ENCODE data around the gene GADL1. TPM values are rescaled to one million over a fixed set of nuclear protein-coding genes. Genes with fewer than 3 reads are reported as not detected.

GADL1 gene
- total and polyA plus RNA-seq, 7 donors, result 0.89 to 5.6 (median 1.5) TPM

GRCh38 chr3:30786365-30786764 is 108.1 kb downstream of the GADL1 start:
- intact Hi-C loops (cut with DNase I), result no loop called here
- no peaks in the 10 kb centered on the region for H3K27me3 ChIP-seq (ENCODE audit: insufficient read depth in 3 of 3, low read length in 2 of 3)
- H3K9me3 ChIP-seq, result no peaks in the 10 kb centered on the region
- H3K4me1 ChIP-seq, result no peaks in the 10 kb centered on the region
- no peak overlapping the region for H3K27ac ChIP-seq
- TF ChIP-seq CTCF (IDR thresholded peaks at IDR 0.05), result no peak
- H3K4me3 ChIP-seq, result no peak overlapping the region
- H3K36me3 ChIP-seq (ENCODE audit: insufficient read depth in 1 of 2, low read depth in 1 of 2), result no peaks in the 10 kb centered on the region
- no peak for DNase-seq
- ATAC-seq, result no peak

- peak; percentile 56 for TF ChIP-seq CTCF (IDR thresholded peaks at IDR 0.05)
These were observed 114.7 kb downstream of the GADL1 start for GRCh38 chr3:30779686-30780287.

GRCh38 chr3:30778933-30779332 is 115.5 kb downstream of the GADL1 start:
- Histone ChIP-seq H3K27me3 (ENCODE audit: insufficient read depth in 3 of 3, low read length in 2 of 3) (no peaks in the 10 kb centered on the region), H3K36me3 (ENCODE audit: insufficient read depth in 1 of 2, low read depth in 1 of 2) (no peaks in the 10 kb centered on the region), H3K4me3 (no peak overlapping the region), H3K9me3 (no peaks in the 10 kb centered on the region), H3K4me1 (no peaks in the 10 kb centered on the region), H3K27ac (no peak overlapping the region)
- TF ChIP-seq CTCF (IDR thresholded peaks at IDR 0.05), result no peak
- ATAC-seq (no peak), DNase-seq (no peak)
- intact Hi-C loops (cut with DNase I), result loop anchor here (2.0 to 10.0 kb wide), 3 partner anchors 286 to 354 kb away; no protein-coding TSS in a partner anchor
- 95 to 99% (median 98%) methylated on average over 3 of the region's 3 CpGs for WGBS, 3 donors

More at GRCh38 chr3:30779686-30780287, 114.7 kb downstream of the GADL1 start:
- Histone ChIP-seq H3K36me3 (ENCODE audit: insufficient read depth in 1 of 2, low read depth in 1 of 2) (no peaks in the 10 kb centered on the region), H3K27me3 (ENCODE audit: insufficient read depth in 3 of 3, low read length in 2 of 3) (no peaks in the 10 kb centered on the region), H3K27ac (no peak overlapping the region), H3K9me3 (no peaks in the 10 kb centered on the region), H3K4me1 (no peaks in the 10 kb centered on the region), H3K4me3 (no peak overlapping the region)
- intact Hi-C loops (cut with DNase I), result loop anchor here (2.0 to 10.0 kb wide), 3 partner anchors 285 to 353 kb away; no protein-coding TSS in a partner anchor
- no peak for DNase-seq
- peak in 3 of 4 donors; percentile 65 to 83 (median 79) for ATAC-seq
- WGBS, 3 donors, result 77 to 92% (median 86%) methylated on average over 1 of the region's 1 CpG

- no peaks in the 10 kb centered on the region for H3K4me1 ChIP-seq
- no peaks in the 10 kb centered on the region for H3K9me3 ChIP-seq
- ATAC-seq (no peak), DNase-seq (no peak)
- no peak for TF ChIP-seq CTCF (IDR thresholded peaks at IDR 0.05)
- 66 to 76% (median 75%) methylated on average over 5 of the region's 5 CpGs for WGBS, 3 donors
- H3K36me3 ChIP-seq (ENCODE audit: insufficient read depth in 1 of 2, low read depth in 1 of 2), result no peaks in the 10 kb centered on the region
- no peaks in the 10 kb centered on the region for H3K27me3 ChIP-seq (ENCODE audit: insufficient read depth in 3 of 3, low read length in 2 of 3)
- no peak overlapping the region for H3K27ac ChIP-seq
- H3K4me3 ChIP-seq, result no peak overlapping the region
- intact Hi-C loops (cut with DNase I), result loop anchor here (2.0 to 10.0 kb wide), 3 partner anchors 287 to 355 kb away; no protein-coding TSS in a partner anchor
These were observed 116.9 kb downstream of the GADL1 start for GRCh38 chr3:30777426-30778113.
